Mononuclear cell (primary cell): ENCODE measurements around the gene POLR1A. TPM values are rescaled to one million over a fixed set of nuclear protein-coding genes. Genes with fewer than 3 reads are reported as not detected.
A peak's percentile ranks its signal among the peaks of the same experiment; 100 is the strongest.

Experiments used
- H3K27me3 ChIP-seq: 2 replicates; pipeline ENCODE4 v1.6.0; 2011; ENCODE audit warnings: low read length, control low read depth; ENCODE audit not compliant: insufficient read depth
- H3K4me1 ChIP-seq: 2 replicates; pipeline ENCODE4 v1.5.1; 2011; ENCODE audit warnings: mild to moderate bottlenecking, low read length, control low read depth; ENCODE audit not compliant: insufficient read depth
- H3K4me3 ChIP-seq: 2 replicates; pipeline ENCODE4 v1.5.1; 2011; ENCODE audit warnings: mild to moderate bottlenecking, low read length, moderate library complexity
- H3K9me3 ChIP-seq: 2 replicates; pipeline ENCODE4 v1.5.1; 2011; ENCODE audit warnings: low read depth, mild to moderate bottlenecking, control low read depth, low read length
- total RNA-seq: library from RNA; depleted of rRNA; stranded (reverse); fragments of >200 nt; gene quantifications from one replicate; pipeline ENCODE4 v1.2.3, GENCODE V29; 2012

The POLR1A gene
- 6.1 TPM for total RNA-seq

DNA sequence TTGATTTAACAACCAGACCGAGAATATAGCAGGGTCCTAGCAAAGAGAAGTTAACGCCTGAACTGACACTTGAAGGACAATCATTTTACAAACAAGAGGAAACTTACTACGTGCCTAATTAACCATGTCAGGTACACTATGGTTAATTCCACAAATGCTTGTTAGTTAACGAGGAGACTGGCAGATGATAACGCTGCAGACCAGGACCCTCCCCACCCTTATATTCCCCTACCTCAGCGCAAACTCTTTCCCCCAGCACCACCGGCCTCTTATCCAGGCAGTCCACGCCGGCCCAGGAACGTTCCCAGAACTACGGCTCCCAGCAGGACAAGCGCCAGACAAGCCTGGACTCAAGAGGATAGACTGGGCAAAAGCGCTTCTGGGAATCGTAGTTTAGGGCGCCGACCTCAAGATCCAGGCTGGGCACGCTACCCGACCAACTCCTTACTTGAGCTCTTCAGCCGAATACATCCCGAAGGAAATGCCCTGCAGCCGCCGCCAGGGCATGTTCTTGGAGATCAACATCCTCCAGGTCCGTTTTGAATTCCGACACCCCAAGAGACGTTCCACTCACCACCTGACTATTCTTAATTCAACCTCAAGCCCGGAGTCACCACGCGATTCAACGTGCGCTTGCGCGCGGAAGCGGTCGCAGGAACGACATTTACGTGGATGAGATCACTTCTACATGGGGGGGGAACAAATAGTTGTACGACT is at the start of gene POLR1A:
Gene POLR1A, minus strand, starts transcription at position 635 of the 717 bp plus-strand sequence. Its CDS starts 110 bp downstream, at position 525.
- Histone ChIP-seq H3K4me3 (peak within 1 kb of the TSS; percentile 74), H3K9me3 (no peaks in the 10 kb centered on the region), H3K4me1 (peaks cover 26% of the 10 kb centered on the region), H3K27me3 (no peaks in the 10 kb centered on the region)

DNA sequence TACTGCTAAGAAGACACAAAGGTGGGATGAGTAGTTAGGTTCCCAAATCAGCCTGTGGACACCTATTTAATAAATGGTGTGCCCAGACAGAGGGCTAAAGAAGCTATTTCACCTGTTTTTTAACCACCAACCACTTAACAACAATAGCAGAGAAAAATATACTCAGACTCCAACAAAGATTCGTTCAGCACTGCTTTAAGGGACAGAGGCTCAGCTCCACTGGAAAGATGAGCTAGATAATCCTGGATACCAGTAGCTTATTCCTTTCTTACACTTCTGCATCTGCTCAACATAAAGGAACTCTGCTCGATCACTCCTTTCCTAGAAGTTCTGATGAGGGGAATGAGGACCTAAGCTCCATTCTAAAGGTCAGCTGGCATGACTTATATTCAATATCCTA is 44.8 kb upstream of the POLR1A start:
- Histone ChIP-seq H3K4me3 (no peak overlapping the region), H3K27me3 (no peaks in the 10 kb centered on the region), H3K9me3 (no peaks in the 10 kb centered on the region), H3K4me1 (no peaks in the 10 kb centered on the region)

DNA sequence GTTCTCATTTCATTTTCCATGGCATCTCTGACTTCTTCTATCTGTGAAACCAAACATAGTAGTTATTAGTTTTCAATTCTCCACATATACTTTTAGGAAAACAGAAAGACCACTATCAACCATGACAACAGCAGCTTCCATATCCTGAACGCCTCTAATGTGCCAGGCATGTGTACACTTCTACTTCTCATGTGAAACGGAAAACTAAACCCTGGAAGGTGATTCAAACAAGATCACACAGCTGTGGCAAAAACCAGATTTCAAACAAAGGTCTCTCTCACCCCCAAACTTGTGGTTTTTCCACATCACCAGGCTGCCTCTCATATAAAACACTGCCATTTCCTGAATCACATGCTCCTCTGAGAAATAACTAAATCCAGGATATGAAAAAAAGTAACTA is 42.1 kb upstream of the POLR1A start:
- Histone ChIP-seq H3K27me3 (no peaks in the 10 kb centered on the region), H3K4me1 (peaks cover 10% of the 10 kb centered on the region), H3K4me3 (no peak overlapping the region), H3K9me3 (no peaks in the 10 kb centered on the region)

DNA sequence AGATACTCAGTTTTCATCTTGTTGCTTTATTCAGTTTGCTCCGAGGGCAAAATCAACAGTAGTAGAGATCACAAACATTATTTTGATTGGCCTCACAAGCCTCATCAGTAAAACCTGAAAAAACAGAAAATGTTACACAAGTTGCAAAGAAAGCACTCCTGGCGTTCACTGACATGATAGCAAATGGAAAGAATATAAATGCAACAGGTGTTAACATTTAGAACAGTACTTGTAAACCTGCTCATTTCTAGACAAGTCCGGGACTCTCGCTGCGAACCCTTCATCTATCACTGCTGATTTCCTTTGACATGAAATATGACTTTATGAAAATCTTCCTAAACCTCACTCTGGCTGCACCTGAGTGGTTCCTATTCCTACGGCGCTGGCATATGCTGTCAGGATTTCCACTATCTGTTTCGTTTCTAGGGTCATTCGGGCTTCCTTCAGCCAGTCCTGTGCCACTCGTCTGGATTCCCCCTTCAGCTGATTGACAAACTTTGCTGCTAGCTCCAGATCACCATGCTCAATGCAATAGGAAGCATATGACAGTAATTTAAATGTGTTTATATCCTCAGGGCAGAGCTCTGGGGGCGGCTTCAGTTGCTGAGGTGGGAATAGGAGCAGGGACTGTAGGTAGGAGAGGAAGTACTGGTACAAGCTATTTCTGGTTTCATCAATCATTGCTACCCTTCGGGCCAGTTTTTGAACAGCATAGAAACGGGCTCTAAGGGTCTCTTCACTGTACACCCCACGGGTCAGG is 38.4 kb upstream of the POLR1A start:
- Histone ChIP-seq H3K4me3 (no peak overlapping the region), H3K27me3 (no peaks in the 10 kb centered on the region), H3K4me1 (peaks cover 14% of the 10 kb centered on the region), H3K9me3 (no peaks in the 10 kb centered on the region)

DNA sequence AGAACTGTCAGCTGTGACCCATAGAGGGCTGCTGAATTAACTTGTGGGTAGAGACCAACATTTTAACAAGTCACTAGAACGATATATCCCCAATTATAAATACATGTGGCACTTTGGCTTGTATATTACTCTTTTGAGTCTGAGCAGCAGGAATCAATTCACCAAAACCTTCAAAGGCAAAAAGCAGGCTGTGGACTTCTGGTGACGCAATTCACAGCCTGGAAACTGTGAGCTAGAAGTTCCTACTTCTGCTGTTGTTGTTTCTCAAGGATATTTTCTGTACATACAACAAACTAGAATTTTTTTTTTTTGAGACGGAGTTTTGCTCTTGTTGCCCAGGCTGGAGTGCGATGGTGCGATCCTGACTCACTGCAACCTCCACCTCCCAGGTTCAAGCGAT is 37.6 kb upstream of the POLR1A start:
- no peaks in the 10 kb centered on the region for H3K27me3 ChIP-seq
- H3K9me3 ChIP-seq = no peaks in the 10 kb centered on the region
- no peak overlapping the region for H3K4me3 ChIP-seq
- peaks cover 14% of the 10 kb centered on the region for H3K4me1 ChIP-seq

DNA sequence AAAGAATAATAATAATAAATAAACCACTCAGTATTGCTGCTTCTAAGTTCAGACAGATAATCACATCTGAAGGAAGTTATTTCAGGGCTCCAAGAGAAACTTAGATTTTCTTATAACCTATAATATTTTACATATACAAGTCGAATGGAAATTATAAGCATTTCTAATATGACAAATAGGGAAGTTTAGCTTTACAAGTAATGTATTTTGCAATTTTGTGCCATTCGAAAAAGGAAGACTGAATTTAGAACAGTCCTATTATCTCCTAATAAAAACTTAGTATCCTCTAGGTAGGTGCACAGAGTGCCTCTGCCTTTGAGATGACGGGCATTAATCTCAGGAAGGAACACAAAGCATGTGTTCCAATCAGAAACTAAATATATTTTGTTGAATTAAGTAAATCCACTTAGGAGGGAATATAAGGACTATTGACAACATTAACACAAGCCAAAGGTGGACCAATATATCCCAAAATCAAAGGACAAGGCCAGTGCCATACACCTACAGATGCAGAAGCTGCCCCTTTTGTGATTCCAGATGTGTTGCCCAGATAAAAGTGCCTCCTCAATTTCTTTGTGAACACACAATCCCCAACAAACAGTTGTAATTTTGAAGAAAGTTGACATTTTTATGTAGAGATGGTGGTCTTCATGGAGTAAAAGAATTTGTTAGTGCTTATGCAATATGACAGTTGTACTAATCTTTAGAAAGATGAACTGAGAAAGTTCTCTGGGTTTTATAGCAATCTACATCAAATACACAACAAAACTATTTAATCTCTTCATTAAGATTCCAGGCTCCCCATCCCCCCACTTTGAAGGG is 37.0 kb upstream of the POLR1A start:
- Histone ChIP-seq H3K9me3 (no peaks in the 10 kb centered on the region), H3K4me1 (peaks cover 14% of the 10 kb centered on the region), H3K27me3 (no peaks in the 10 kb centered on the region), H3K4me3 (no peak overlapping the region)

DNA sequence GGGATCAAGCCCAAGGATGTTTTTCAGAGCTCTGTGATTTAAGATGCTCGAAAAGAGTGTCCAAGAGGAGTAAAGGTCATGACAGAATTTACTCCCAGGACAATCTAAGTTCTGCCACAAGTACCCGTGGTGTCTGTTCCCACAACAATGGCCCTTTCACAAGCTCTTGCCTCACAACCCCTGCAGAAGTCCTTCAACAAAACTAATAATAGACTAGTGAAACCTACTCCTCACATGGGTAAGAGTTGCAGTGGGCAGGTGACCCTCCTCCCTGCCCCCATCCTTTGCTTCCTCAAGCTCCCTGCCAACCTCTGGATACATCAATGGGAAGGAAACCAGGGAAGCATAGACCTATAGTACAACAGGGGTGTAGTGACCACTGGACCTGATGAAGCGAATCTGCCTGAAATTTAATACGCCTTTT is 35.3 kb upstream of the POLR1A start:
- Histone ChIP-seq H3K4me1 (peaks cover 14% of the 10 kb centered on the region), H3K9me3 (no peaks in the 10 kb centered on the region), H3K4me3 (no peak overlapping the region), H3K27me3 (no peaks in the 10 kb centered on the region)

DNA sequence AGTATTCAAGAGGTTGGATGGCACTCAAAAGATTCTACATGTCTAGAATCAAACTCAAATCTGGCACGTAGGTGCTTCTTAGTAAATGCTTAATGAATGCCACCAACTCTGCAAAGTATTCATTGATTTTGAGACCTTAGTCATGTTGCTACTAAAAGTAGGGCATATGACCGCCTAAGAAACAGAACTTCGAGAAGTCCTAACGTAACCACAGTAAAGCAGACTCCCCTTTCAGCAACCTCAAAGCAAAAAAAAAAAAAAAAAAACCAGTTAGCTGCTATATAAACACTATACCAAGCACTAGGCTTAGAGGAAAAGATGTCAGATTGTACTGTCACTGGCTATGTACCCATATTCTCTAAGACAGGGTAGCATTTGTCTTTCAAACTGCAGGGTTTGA is 34.3 kb upstream of the POLR1A start:
- Histone ChIP-seq H3K27me3 (no peaks in the 10 kb centered on the region), H3K9me3 (no peaks in the 10 kb centered on the region), H3K4me1 (peaks cover 14% of the 10 kb centered on the region), H3K4me3 (no peak overlapping the region)

DNA sequence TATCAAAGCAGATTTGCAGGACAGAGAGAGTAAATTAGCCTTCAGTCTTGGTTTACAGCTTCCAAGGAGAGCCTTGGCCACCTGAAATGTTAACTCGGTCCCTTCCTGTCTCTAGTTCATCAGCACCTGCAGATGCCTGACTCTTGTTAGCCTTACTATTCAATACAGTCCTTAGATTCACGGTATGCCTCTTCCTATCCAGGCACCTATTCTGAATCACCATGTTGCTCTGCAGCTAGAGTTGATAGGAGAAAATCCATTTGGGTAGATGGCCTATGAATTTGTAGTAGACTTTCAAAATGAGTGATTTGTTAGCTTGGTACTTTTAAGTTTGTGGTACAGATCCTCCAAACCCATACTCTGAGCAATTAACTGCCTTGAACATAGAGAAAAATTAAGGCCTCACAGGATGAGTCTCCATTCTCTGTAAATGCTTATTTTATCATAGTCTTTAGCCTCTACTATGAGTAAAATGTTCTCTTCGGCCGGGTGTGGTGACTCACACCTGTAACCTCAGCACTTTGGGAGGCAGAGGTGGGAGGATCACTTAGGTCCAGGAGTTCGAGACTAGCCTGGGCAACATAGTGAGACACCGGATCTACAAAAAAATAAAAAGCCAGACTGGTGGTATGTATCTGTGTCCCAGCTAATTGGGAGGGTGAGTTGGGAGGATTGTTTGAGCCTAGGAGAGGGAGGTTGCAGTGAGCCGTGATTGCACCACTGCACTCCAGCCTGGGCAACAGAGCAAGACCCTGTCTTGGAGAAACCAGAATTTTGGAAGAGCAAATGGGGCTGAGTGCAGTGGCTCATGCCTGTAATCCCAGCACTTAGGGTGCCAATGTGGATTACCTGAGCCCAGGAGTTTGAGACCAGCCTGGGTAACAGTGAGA is 33.3 kb upstream of the POLR1A start:
- peaks cover 14% of the 10 kb centered on the region for H3K4me1 ChIP-seq
- no peaks in the 10 kb centered on the region for H3K27me3 ChIP-seq
- H3K4me3 ChIP-seq = no peak overlapping the region
- H3K9me3 ChIP-seq = no peaks in the 10 kb centered on the region

DNA sequence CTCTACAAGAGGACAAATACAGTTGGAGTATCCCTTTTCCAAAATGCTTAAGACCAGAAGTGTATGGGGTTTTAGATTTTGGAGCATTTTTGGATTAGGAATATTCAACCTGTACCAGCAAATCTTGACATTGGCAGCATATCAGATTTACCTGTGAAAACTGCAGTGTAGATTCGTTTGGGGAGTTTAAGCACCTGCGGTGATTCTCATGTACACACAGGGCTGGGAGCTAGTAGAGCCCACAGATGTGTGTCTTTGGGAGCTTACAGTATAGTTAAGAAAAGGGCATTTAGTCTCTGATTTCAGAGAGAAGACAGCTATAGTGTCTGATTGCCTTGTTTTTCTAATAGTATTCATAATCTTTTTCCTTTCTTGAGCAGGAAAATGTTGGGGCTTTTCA is 30.5 kb upstream of the POLR1A start:
- Histone ChIP-seq H3K27me3 (no peaks in the 10 kb centered on the region), H3K4me1 (no peaks in the 10 kb centered on the region), H3K9me3 (no peaks in the 10 kb centered on the region), H3K4me3 (no peak overlapping the region)

DNA sequence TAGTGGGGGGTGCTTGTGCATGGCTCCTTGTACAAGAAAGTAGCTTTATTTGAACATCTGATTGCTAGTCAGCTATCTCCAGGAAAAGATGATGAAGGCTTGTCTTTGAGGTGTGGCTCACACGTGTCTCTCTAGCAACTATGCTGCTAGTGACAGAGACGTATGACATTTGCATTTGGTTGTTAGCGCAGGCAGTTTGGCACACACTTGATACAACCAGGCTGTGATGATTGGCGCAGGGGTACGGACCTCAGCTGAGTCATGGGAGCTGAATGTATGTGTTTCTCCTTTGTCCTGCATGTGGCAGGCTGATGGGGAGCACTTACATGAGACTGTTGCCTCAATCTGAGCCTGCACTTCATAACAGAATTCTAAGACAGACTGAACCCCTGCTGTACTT is 30.0 kb upstream of the POLR1A start:
- H3K27me3 ChIP-seq = no peaks in the 10 kb centered on the region
- H3K4me1 ChIP-seq = no peaks in the 10 kb centered on the region
- H3K4me3 ChIP-seq = no peak overlapping the region
- no peaks in the 10 kb centered on the region for H3K9me3 ChIP-seq

DNA sequence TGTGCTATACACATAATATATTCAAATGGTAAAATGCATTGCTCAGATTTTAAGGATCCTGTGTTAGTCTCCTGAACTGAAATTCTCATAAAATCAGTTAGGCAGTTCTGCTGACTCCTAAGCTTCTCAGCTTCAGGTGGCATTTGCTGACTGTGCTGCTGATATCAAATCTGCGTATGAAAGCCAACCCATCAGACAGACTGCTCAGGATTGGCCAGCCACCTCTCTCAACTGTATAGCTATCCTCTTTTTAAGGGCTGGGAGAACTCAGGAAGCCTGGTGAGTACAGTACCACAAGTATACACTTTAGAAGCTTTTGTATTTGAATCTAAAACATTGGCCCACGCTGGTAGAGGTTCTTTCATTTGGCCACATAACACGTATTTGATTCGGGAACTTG is 29.0 kb upstream of the POLR1A start:
- Histone ChIP-seq H3K4me1 (no peaks in the 10 kb centered on the region), H3K9me3 (no peaks in the 10 kb centered on the region), H3K4me3 (no peak overlapping the region), H3K27me3 (no peaks in the 10 kb centered on the region)

DNA sequence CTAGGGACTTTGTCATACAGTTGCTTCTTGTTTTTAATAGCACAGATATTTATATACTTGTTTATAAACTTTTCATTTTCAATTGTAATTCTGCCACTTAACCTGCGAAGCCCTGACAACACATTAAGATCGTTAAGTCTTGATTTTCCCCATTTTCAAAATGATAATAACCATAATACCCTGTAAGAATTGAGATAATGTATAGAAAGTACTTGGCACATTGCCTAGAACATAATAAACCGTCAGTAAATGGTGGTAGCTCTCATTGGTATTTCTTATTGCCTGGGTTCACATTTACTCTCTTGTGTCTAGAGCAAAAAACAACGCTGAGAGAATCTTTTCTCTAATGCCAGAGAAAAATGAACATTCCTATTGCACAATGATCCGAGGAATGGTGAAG is 19.0 kb upstream of the POLR1A start:
- H3K27me3 ChIP-seq = no peaks in the 10 kb centered on the region
- H3K4me3 ChIP-seq = no peak overlapping the region
- H3K4me1 ChIP-seq = no peaks in the 10 kb centered on the region
- no peaks in the 10 kb centered on the region for H3K9me3 ChIP-seq

DNA sequence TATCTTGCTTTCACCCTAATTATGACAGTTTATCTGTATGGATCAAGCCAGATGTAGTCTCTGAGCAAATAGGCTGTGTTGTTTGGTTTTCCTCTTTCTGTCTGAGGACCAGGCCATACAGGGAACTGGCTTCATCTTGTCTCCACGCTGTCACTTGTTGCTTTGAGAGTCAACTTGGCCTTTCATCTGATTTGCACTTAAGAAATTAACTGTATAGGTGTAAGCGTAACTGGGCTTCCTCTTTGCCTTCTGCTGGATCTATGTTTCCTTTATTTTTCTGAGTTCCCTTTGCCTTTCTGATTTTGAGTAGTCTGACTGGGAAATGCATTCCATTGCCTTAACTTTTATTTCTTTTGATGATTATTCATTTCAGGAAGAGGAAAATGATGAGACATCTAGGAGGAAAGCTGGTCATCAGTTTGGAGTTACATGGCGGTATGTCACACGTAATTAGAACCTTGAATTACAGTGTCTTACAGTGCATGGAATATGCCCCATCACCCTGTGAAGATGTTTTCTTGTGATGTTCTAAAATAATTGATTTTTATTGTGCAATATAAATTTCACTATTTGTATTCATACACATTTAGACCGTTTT is 17.7 kb upstream of the POLR1A start:
- Histone ChIP-seq H3K9me3 (no peaks in the 10 kb centered on the region), H3K4me3 (no peak overlapping the region), H3K27me3 (no peaks in the 10 kb centered on the region), H3K4me1 (no peaks in the 10 kb centered on the region)
